HG03039 (cell line): Measurements from ENCODE around the gene BNIP2.
"Not testable (repeated sequence)": the region's sequence is repeated elsewhere in the genome, so short reads cannot be mapped to it uniquely, and the experiment has no call there.

Experiments used
- ATAC-seq: cut with Tn5 transposase; IDR thresholded peaks from one replicate; pipeline ENCODE4 v1.9.1; 2021; ENCODE audit warnings: mild to moderate bottlenecking, moderate library complexity; ENCODE audit not compliant: unreplicated experiment

Gene BNIP2

DNA sequence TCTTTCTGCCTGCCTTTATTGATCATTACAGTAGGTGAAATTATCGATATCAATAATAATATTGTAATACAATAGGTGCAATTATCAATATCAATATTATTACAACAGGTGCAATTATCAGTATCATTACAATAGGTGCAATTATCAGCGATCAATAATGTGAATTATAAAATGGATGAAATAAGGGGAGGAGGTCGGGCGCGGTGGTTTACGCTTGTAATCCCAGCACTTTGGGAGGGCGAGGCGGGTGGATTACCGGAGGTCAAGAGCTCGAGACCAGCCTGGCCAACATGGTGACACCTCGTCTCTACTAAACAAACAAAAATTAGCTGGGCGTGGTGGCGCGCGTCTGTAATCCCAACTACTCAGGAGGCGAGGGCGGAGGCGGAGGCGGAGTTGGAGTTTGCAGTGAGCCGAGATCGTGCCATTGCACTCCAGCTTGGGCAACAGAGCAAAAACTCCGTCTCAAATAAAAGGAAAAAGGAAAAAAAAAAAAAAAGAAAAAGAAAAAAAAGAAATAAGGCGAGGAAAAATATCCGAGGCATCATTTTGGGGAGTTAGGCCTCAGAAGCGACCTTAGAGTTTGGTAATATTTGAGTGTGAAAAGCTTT, 611 bp upstream of the BNIP2 start:
- no peak for ATAC-seq

DNA sequence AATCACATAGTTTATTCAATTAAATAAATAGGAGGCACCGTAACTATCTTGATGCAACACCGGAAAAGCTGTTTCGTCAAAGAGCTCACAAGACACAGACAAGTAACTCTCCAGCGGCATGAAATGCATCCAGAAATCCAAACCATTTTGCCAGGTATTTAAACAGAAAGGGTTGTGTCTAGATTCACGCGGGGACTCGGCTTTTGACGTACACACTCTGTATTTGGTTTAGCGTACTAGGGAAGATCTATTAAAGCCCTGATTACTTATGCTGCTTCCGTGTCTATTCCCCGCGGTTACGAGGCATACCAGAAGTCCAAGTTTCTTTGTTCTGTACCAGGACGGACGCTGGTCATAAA, 718 bp downstream of the BNIP2 start:
- no peak for ATAC-seq

DNA sequence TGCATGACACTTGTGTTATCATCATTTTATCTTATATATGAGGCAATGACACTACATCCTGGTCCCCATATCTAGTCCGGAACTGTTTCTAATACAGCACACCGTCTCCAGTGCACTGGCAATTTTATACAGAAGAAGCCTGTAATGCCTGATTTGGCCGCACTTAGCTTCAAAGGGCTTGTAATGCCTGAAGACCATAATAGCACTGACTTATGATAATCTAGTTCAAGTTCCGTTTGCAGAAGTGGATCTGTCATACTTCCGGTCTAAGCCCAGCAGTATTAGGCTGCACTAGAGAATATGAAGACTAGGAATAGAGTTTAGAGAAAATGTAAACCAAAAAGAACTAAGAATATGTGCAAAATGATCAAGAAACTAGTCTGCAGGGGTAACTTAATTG, 1.3 kb downstream of the BNIP2 start:
- no peak for ATAC-seq

DNA sequence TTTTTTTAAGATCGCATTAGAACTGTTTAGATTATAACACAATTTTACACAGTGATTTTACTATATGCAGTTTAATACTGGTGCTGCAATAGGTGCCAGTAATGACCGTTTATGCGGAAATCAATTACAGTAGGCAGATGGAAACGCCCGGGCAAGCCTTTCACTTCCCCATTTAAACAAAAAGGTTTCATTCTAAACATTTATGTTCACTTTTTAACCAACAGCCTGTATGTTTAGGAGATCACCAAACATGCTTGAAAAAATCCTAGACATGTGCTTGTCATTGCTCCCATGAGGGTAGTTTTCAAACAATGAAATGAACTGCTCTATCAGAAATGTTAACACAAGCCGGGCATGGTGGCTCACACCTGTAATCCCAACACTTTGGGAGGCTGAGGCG, 2.7 kb downstream of the BNIP2 start:
- no peak for ATAC-seq

GRCh38 chr15:59685737-59686297, 3.3 kb downstream of the BNIP2 start:
- ATAC-seq = no peak

DNA sequence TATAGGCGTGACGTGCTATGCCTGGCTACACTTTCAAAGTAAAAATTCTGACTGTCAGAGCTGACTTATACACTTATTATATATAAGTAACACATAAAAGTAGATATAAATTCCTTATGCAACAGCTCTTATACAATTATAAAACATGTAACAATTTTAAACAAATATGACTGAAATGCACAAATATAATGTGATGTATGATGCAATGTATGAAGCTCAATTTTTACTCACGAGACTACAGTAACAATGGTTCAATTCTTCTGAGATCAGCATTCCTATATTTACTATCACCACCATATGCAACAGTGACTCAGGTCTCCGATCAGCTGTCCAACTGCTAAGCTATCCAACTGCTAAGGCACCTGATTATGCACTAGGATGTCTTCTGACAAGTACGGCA, 8.2 kb downstream of the BNIP2 start:
- no peak for ATAC-seq

DNA sequence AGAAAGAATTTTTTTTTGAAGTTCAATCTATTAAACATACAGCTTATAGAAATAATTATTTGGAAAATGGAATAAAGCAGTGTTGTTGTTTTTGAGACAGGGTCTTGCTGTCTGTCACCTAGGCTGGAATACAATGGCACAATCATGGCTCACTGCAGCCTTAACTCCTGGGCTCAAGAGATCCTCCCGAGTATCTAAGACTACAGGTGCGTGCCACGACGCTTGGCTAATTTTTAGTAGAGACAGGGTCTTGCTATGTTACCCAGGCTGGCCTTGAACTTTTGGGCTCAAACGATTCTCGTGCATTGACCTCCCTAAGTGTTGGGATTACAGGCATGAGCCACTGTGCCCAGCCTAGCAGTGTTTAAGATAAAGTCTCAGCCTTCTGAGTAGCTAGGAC, 8.8 kb downstream of the BNIP2 start:
- no peak for ATAC-seq

GRCh38 chr15:59678620-59679019, 10.5 kb downstream of the BNIP2 start:
- no peak for ATAC-seq

DNA sequence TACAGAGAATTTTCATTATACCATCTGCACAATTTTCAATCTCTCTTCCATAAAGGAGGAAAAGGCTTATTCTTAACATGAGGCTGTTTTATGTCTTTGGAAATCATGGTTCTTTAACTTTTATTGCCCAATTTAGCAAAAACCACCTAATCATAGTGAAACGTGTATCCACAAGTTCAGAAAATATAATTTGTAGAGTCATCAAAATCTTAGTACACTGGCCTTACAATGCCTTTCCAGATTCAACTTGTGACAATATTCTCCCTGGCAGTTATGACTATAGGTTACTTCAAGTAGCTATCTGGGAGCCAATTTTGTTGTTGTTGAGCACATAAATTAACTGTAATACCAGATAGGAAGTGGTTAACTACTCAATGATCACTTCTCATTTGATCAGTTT, 10.9 kb downstream of the BNIP2 start:
- ATAC-seq = no peak

GRCh38 chr15:59676565-59676964, 12.6 kb downstream of the BNIP2 start:
- no peak for ATAC-seq

DNA sequence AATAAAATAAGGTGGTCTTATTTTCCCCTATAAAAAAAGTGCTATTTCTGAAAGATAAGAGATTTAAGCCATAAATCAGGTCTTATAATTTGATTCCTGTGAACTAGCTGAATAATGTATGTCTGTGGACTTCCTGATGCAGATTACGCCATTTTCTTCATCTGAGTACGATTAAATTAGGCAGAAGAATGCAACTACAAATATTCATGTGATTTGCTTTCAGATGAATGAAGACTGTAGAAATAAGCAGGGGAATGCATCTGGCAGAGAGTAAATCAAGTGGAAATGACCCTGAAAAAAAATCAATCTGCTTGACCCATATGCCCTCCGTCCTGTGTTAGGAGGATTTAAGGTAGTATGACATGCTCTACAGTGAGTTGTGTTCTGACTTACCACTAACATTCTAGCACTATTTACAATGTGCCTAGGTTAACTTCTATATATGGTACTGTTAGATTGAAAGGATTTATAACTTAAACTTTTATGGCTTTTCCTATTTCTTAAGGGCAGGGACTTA, 14.7 kb downstream of the BNIP2 start:
- ATAC-seq = no peak

- ATAC-seq = no peak
These were observed 20.6 kb downstream of the BNIP2 start for GRCh38 chr15:59668556-59668955.

DNA sequence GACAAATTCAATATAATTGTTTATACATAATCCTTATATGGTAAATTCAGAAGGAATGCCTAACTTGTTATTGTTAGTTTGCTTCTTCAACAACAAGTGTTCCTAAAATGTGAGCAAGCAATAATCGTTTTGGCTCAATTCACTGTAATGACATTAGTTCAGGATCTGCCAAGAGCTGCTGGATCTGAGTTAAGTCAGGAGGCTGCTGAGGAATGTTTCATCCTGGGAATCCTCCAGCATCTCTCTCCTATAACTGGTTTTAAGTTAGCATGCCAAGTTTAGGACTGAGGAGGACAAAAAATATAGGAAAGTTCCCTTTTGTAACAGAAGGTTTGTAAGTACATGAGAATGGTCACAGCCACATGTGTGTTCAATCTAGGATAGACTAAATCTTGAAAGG, 26.9 kb downstream of the BNIP2 start:
- no peak for ATAC-seq

GRCh38 chr15:59659366-59659765, 29.8 kb downstream of the BNIP2 start:
- no peak for ATAC-seq

GRCh38 chr15:59657635-59658125, 31.4 kb downstream of the BNIP2 start:
- ATAC-seq = no peak

GRCh38 chr15:59656897-59657634, 32.1 kb downstream of the BNIP2 start, which contains the start of gene GTF2A2:
GTF2A2 (minus strand) TSS chr15:59657515; CDS start chr15:59652277, 5,238 bp downstream.
- peak; percentile 98 for ATAC-seq

DNA sequence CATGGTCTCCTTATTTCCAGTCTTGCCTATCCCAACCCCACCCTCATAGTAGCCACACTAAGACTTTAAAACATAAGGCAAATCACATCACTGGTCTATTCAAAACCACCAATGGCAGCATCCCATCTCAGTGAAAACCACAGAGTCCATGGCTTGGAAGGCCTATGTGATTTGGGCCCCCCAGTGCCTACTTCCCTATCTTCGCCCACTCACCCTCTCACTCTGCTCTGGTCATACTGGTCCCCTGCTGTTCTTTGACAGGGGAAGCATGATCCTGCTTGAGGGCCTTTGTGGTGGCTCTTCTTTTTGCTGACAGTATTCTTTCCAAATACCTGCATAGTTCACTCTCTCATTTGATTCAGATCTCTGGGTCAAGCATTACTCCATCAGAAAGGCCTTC, 35.1 kb downstream of the BNIP2 start:
- no peak for ATAC-seq

DNA sequence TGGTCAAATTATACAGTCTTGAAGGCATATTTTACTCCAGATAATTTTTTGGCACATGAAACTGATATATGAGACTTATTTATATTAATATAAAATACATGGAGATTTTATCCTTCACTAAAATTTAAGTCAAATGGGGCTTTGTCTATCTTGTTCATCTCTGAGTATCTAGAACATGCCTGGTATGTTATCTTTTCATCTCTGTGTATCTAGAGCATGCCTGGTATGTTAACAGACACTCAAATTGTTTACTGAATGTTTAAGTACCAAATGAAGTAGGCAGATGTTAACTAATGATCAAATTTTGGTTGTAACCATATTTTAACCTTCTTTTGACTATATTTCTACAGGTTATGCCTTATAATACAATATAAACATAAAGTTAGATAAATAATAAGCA, 39.5 kb downstream of the BNIP2 start:
- no peak for ATAC-seq

DNA sequence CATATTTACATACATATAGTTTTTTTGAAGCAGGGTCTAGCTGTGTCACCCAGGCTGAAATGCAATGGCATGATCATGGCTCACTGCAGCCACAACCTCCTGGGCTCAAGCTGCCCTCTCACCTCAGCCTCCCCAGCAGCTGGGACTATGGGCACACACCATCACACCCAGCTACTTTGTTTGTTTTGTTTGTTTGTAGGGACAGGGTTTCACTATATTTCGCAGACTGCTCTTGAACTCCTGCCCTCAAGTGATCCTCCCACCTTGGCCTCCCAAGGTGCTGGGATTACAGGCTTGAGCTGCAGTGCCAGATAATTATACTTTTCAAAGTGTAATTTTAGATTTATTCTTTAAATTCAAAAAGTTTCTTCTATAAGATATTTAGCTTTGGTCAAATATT, 42.0 kb downstream of the BNIP2 start:
- ATAC-seq = no peak

DNA sequence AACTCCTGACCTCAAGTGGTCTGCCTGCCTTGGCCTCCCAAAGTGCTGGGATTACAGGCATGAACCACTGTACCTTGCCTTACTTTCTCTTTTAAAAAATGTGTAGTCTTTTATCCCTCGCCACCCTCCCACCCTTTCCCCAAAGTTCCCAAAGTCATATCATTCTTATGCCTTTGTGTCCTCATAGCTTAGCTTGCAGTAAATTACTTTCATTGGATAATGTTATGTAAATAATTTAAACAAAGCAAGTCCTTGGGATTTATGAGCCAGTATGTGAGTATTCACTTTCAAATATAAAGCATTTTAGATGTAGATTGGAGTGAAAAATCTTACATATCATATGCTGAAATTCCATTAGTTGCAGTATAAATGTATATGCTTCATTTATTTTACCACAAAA, 42.8 kb downstream of the BNIP2 start:
- no peak for ATAC-seq

DNA sequence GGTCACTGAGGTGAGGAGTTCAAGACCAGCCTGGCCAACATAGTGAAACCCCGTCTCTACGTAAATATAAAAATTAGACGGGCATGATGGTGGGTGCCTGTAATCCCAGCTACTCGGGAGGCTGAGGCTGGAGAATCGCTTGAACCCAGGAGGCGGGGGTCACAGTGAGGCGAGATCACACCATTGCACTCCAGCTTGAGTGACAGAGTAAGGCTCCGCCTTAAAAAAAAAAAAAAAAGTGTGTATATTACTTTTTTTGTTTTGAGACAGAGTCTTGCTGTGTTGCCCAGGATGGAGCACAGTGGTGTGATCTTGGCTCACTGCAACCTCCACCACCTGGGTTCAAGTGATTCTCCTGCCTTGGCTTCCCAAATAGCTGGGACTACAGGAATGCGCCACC, 43.3 kb downstream of the BNIP2 start:
- ATAC-seq = not testable (repeated sequence)

DNA sequence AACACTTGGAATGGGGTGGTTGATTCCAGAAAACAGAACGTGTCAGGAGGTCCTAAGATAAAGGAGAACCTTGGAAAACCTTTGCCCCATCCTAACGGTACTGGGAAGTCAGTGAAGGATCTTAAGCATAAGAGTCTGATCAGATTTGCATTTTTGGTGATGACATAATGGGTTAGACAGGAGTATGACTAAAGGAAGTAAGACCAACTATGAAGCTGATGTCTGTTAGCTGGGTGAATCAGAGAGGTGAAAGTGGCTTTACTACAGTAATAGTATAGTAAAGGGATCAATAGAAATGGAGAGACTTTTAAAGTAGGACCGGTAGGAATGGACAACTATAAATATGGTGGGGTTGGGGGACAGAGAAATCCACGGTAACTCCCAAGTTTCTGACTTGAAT, 44.4 kb downstream of the BNIP2 start:
- ATAC-seq = no peak
